Stomach (tissue), 4 donors: Measurements from ENCODE around the gene RTTN.

Experiments used
- CTCF ChIP-seq, 7 experiments: fragments of 450-650 bp in 4 of 7; fragments of 200-600 bp in 3 of 7; sonication (generic) in 3 of 7; IDR thresholded peaks; one replicate each; pipeline ENCODE4 v1.5.1; 2016 to 2019; ENCODE audit warnings: antibody characterized with exemption in 7 of 7, control low read depth in 2 of 7, mild to moderate bottlenecking in 1 of 7
- EP300 ChIP-seq: sonication (generic); formaldehyde crosslinking; IDR thresholded peaks from one replicate; pipeline ENCODE4 v1.6.1; 2017; ENCODE audit warnings: antibody characterized with exemption
- POLR2A ChIP-seq, 4 donors: fragments of 450-650 bp; IDR thresholded peaks; one replicate each; pipeline ENCODE4 v1.6.1; 2016; ENCODE audit warnings: antibody characterized with exemption in 4 of 4, control low read depth in 2 of 4, mild to moderate bottlenecking in 1 of 4, moderate library complexity in 1 of 4
- POLR2AphosphoS5 ChIP-seq, 3 donors: sonication (generic); formaldehyde crosslinking; IDR thresholded peaks; one replicate each; pipeline ENCODE4 v1.6.1; 2016; ENCODE audit warnings: antibody characterized with exemption in 3 of 3

GRCh38 chr18:70124139-70124538 lies 81.3 kb downstream of the RTTN start:
- TF ChIP-seq POLR2AphosphoS5 (IDR thresholded peaks at IDR 0.05) (no peak), CTCF (IDR thresholded peaks at IDR 0.05) (no peak), POLR2A (IDR thresholded peaks at IDR 0.05) (no peak), EP300 (no peak)
